Panc1 (cell line): Measurements from ENCODE around the gene R3HDML.

Experiments
- POLR2AphosphoS5 ChIP-seq: IDR thresholded peaks from 2 replicates; pipeline ENCODE4 v1.6.1; 2012; ENCODE audit warnings: mild to moderate bottlenecking, low read depth, low read length, moderate library complexity
- SIN3A ChIP-seq: IDR thresholded peaks from 2 replicates; pipeline ENCODE4 v1.6.1; 2012; ENCODE audit warnings: low read depth, mild to moderate bottlenecking, low read length, moderate library complexity, borderline replicate concordance; ENCODE audit not compliant: insufficient read depth
- TCF7L2 ChIP-seq: IDR thresholded peaks from 2 replicates; pipeline ENCODE4 v1.6.1; 2011; ENCODE audit warnings: mild to moderate bottlenecking, low read depth, low read length, inconsistent platforms
- TF ChIP-seq, protein P1 (sequence below): fragments of 450-650 bp; IDR thresholded peaks from 2 replicates; pipeline ENCODE4 v1.5.1; 2017; ENCODE audit warnings: mild to moderate bottlenecking
- TF ChIP-seq, protein P2 (sequence below), 2 experiments: IDR thresholded peaks; 2 replicates each; pipeline ENCODE4 v1.6.1; 2011 to 2012; ENCODE audit warnings: low read depth in 2 of 2, control low read depth in 1 of 2, low read length in 1 of 2, mild to moderate bottlenecking in 1 of 2, moderate library complexity in 1 of 2; ENCODE audit not compliant: insufficient read depth in 1 of 2

DNA sequence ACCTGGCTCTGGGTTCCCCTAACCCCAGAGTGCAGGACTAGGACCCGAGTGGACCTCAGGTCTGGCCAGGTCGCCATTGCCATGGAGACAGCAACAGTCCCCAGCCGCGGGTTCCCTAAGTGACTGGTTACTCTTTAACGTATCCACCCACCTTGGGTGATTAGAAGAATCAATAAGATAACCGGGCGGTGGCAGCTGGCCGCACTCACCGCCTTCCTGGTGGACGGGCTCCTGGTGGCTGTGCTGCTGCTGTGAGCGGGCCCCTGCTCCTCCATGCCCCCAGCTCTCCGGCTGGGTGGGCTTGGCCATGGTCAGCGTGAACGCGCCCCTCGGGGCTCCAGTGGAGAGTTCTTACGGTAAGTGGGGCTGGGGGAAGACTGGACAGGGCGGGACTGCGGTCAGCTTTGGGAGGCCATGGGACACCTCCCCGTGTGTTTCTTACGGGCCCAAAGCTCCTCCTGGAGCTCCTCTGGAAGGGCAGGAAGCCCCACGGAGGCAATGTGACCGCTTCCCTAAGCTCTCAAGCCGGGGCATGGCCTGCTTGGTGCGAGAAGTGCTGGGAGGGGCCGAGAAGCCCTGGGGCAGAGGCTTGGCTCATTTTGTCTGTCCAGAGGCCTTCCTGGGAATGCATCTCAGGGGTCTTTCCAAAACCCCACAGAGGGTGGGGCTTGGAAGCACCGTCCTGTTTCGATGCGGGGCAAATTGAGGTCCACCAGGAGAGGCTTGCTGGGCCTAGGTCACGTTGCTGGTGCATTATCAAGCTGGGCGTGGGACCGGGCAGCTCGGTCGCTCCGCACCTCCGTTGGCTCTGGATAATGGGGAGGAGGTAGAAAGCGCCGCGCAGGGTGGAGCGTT, 18.9 kb downstream of the R3HDML start, which contains the start of gene HNF4A:
- TF ChIP-seq, protein P1, sequence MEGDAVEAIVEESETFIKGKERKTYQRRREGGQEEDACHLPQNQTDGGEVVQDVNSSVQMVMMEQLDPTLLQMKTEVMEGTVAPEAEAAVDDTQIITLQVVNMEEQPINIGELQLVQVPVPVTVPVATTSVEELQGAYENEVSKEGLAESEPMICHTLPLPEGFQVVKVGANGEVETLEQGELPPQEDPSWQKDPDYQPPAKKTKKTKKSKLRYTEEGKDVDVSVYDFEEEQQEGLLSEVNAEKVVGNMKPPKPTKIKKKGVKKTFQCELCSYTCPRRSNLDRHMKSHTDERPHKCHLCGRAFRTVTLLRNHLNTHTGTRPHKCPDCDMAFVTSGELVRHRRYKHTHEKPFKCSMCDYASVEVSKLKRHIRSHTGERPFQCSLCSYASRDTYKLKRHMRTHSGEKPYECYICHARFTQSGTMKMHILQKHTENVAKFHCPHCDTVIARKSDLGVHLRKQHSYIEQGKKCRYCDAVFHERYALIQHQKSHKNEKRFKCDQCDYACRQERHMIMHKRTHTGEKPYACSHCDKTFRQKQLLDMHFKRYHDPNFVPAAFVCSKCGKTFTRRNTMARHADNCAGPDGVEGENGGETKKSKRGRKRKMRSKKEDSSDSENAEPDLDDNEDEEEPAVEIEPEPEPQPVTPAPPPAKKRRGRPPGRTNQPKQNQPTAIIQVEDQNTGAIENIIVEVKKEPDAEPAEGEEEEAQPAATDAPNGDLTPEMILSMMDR: no peak
- TF ChIP-seq TCF7L2 (no peak), POLR2AphosphoS5 (no peak), SIN3A (no peak)
- TF ChIP-seq, protein P2, sequence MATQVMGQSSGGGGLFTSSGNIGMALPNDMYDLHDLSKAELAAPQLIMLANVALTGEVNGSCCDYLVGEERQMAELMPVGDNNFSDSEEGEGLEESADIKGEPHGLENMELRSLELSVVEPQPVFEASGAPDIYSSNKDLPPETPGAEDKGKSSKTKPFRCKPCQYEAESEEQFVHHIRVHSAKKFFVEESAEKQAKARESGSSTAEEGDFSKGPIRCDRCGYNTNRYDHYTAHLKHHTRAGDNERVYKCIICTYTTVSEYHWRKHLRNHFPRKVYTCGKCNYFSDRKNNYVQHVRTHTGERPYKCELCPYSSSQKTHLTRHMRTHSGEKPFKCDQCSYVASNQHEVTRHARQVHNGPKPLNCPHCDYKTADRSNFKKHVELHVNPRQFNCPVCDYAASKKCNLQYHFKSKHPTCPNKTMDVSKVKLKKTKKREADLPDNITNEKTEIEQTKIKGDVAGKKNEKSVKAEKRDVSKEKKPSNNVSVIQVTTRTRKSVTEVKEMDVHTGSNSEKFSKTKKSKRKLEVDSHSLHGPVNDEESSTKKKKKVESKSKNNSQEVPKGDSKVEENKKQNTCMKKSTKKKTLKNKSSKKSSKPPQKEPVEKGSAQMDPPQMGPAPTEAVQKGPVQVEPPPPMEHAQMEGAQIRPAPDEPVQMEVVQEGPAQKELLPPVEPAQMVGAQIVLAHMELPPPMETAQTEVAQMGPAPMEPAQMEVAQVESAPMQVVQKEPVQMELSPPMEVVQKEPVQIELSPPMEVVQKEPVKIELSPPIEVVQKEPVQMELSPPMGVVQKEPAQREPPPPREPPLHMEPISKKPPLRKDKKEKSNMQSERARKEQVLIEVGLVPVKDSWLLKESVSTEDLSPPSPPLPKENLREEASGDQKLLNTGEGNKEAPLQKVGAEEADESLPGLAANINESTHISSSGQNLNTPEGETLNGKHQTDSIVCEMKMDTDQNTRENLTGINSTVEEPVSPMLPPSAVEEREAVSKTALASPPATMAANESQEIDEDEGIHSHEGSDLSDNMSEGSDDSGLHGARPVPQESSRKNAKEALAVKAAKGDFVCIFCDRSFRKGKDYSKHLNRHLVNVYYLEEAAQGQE (IDR thresholded peaks at IDR 0.05; ENCODE audit: insufficient read depth in 1 of 2, low read depth in 2 of 2, low read length in 1 of 2): no peak
